GM18502 (cell line): ENCODE results near the gene PPP1R10.
"Not testable (repeated sequence)": the region's sequence is repeated elsewhere in the genome, so short reads cannot be mapped to it uniquely, and the experiment has no call there.

Experiments used
- ATAC-seq: cut with Tn5 transposase; IDR thresholded peaks from one replicate; pipeline ENCODE4 v1.9.1; 2021; ENCODE audit warnings: mild to moderate bottlenecking; ENCODE audit not compliant: unreplicated experiment, poor library complexity

The PPP1R10 gene

GRCh38 chr6:30616811-30617564 is at the start of gene PPP1R10:
PPP1R10 (minus strand) TSS chr6:30617243; CDS start chr6:30609944, 7,299 bp downstream.
- ATAC-seq: peak; percentile 78

GRCh38 chr6:30666300-30666699 is 49.3 kb upstream of the PPP1R10 start:
- not testable (repeated sequence) for ATAC-seq

DNA sequence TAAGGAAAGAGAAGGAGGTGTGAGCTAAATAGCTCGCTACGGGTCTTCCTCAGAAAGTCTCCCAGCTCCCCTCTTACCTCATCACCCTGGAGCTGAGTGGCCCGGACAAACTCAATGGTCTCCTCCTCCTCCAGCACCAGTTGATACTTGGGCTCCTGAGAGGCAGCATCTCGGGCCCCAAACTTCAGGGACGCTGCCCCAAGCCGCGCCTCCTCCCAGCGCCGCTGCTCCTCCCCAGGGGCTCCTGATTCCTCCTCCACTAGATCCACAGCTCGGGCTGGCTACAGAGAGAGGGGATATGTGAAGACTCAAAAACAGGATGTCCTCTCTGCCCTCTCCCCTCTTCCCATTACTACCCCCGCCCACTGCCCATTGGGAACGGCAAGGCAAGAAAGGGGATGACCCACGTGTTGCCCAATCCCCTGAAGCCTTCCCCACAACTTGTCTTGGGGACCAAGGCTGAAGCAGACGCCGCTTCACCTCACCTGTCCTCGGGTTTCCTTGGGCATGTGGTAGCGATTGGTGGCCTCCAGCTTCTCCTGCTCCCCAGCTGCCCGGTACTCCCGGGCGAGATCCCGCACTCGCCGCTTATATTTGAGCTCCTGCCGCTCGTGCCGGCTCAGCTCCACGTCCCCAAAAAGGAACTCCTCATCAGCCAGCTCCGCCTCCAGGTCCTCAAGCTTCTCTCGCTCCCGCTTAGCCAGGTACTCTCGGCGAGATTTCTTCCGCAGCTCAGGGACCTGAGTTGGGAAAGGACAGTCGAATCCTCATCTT is 48.1 kb upstream of the PPP1R10 start:
- ATAC-seq: no peak

GRCh38 chr6:30657922-30658321 is 40.9 kb upstream of the PPP1R10 start:
- ATAC-seq: not testable (repeated sequence)

DNA sequence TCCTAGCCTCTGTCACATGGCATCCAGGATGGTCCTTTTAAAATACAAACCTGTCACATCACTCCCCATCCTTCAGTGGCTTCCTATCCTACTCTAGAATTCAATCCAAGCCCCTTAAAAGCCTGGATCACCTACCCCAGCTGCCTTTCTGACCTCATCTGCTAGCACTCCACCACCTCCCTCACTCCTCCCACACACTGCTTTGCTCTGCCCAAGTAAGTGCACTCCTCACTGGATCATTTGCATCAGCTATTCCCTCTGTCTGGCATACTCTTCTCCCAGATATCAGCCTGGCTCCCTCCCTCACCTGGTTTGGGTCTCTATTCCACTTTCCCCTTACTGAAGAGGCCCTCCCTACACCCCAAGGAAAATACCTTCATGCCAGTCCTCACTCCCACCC is 40.4 kb upstream of the PPP1R10 start:
- ATAC-seq: no peak

GRCh38 chr6:30656513-30656912 is 39.5 kb upstream of the PPP1R10 start:
- ATAC-seq: no peak

DNA sequence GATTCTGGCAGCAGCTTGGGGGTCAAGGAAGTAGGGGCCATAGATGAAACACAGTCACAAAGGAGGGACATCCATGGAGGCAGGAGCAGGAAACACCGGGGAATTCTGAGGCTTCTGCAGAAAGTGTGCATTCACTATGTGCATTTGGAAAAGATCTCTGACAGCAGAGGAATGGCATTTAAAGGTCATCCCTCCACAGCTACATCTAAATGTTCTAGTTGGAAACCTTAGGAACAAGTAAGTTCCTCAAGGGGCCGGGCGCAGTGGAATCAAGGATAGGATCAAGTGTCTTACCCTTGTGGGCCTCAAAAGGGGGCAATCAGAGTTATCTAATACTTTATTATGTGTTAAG is 38.7 kb upstream of the PPP1R10 start:
- ATAC-seq: no peak

DNA sequence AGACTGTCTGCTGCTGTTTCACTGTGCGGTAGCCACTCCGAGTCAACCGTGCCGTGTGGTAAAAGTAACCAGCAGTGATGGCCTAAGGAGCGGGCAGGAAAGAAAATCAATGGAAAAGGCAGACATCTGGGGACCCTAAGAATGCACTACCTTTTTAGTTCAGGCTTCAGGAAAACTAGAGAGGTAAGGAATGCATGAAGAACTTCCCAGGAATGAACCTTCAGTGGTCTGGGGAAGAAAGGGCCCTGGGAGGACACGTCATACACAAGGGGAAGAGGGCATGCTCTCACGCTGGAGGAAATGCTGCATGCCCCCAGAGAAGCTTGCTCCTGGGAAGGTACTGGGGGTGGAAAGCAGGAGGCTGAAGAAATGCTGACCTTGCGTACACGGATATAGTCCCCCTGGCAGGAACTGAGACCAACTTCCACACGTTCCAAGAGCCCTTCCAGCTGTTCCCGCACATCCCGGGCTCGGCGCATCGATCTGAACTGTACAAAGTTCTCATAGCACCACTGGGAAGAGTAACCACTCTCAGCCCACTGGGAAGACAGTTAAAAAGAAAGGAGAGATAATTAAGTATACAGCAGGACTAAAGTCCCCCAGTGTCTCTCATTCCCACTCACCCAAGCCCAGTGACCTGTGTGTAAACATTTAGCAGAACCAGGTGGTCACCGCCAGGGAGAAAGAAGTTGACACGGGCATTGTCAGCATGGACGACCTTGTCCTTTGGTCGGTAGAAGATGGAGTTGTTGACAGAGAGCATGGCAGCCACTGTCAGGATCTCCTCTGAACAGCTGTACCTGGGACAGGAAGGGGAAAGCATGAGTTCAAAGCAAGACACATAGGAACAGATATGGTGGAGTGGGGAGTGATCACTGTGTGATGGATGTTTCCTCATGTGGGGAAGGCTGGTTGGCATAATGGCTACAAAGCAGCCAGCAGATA is 38.0 kb upstream of the PPP1R10 start:
- ATAC-seq: no peak

DNA sequence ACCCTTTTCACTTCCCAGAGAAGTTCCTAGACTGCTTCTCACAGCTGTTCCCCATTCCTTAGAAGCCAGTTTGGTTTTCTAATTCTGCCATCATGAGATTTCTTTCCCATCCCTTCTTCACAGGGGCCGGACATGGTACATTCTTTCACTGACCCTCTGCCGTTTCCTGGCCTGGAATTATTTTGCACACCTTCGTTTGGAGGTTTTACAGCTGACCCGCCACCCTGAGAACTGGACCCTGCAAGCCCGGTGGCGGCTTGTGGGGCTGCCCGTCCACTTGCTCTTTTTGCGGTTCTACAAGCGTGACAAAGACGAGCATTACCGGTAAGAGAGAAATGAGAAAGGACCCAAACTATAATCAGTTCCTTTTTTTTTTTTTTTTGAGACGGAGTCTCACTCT is 34.1 kb upstream of the PPP1R10 start:
- no peak for ATAC-seq

GRCh38 chr6:30647242-30648116 is 30.4 kb upstream of the PPP1R10 start:
- peak; percentile 70 for ATAC-seq

- ATAC-seq: peak; percentile 49
Measured at GRCh38 chr6:30646450-30647241, 29.6 kb upstream of the PPP1R10 start, which contains the start of gene C6orf136. C6orf136 (plus strand) TSS chr6:30647133; CDS start chr6:30647232, 99 bp downstream.

DNA sequence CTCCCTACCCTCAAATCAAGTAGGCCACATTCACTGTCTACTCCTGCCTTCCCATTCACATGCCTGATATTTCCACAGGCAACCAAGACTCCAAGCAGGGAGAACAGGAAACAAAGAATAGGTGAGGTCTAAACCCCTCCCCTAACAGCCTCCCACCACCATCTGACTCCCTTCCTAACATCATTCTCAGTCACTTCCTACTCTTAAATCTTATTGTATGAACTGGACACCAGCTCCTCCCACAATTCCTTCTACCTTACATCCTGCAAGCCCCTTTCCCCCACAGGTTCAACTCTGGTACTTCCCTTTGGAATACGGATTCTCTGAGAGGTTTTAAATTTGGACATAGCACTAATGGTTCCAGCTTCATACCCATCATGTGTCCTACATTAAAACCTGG is 28.9 kb upstream of the PPP1R10 start:
- no peak for ATAC-seq

DNA sequence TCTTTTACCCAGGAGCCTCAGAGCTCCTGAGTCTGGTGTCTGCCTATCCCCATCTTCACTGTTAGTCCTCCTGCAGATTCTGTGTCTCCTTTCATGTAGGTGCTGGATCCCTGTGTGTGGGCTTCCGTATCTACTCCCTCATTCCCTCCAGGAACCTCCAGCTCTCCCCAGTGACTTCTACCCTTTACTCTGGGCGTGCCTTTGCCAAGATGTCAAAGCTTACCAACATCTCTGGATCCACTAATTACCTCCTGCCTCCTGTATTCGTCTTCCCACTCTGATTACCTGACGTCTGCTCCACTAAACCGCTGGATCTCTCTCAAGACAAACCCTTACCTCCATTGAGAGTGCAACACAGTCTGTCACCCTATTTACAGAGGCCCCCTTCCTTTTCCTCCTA is 27.7 kb upstream of the PPP1R10 start:
- ATAC-seq: no peak

- no peak for ATAC-seq
Measured at GRCh38 chr6:30643656-30644055, 26.6 kb upstream of the PPP1R10 start.

GRCh38 chr6:30641048-30641447 is 24.0 kb upstream of the PPP1R10 start:
- ATAC-seq: no peak

- no peak for ATAC-seq
Measured at GRCh38 chr6:30640481-30640880, 23.4 kb upstream of the PPP1R10 start.

DNA sequence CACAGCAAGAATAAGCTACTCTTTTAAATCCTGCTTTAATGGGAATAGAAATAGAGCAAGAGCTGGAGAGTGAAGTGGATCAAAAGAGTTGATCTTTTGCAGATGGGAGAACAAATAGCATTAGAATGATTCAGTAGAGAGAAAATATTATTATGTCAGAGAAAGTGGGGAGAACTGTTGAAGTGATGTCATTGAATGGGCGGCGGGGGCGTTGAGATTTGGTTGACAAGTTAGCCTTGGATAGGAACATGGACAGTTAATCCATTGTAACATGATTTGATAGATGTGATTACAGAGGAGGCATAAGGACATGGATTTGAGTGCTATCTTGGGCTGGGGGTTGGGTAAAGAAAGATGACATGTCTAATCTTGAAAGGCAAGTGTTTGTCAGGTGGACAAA is 18.8 kb upstream of the PPP1R10 start:
- ATAC-seq: no peak

DNA sequence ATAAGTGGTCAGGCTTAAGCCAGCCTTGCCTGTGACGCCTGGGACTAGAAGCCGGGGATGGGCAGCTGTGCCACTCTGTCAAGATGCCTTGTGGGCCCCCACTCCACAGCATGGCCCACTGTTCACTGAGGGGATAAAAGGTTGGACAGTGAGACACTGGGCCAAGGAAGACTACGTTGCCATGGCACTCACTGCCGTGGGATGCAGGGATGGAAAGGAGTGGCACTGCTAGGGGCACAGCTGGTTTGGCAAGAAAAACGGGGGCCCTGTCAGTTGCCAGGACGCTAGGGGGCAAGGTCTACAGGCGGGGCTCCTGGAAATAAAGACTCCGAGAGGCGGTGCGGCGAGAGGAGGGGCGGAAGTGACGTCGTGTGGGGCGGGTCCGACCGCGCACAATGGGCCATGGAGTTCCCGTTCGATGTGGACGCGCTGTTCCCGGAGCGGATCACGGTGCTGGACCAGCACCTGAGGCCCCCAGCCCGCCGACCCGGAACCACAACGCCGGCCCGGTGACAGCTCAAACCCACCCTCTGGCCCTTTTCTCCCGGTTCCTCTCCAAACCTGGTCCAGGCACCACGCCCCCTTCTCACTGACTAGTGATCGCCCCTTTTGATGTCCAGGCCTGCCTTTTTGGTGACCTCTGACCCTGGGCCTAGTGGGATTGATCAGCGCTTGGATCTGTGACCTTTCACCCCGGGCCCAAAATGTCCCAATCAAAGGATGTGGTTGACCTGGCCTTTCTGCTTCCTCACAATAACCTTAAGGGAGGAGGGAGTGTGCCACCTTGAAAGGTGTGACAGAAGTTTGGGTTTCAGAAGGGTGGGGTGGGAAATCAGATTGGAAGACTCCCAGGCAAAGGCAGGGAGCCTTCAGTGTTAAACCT is 9.7 kb upstream of the PPP1R10 start, which contains the start of gene ATAT1:
Gene ATAT1 (plus strand): TSS at position 391 of the 883 bp plus-strand sequence.
- ATAC-seq: peak; percentile 91
